ENCODE data around the gene WDR37. TPM values are rescaled to one million over a fixed set of nuclear protein-coding genes. Genes with fewer than 3 reads are reported as not detected.
"Not testable (repeated sequence)": the region's sequence is repeated elsewhere in the genome, so short reads cannot be mapped to it uniquely, and the experiment has no call there.

Gene WDR37
- total RNA-seq, 6 experiments from 2014 or later, result 17.0 to 22.8 (median 18.8) TPM

DNA sequence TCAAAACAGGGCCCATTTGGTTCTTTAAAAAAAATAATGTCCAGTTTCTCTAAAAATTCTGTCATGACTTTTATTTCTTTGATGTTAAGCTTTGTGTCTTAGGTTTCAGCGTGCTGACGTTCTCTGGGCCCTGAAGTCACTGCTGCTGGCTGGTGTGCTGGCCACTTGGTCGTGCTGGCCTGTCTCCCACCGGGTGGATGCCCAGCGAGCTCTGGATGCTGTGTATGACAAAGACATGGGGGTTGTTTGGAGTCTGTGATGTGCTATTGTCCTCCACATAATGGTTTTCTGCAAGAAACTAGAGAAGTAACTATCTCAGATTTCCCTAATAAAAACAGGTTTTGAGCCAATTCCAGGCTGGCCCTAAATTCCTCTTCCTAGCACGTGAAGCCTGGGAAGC is 21.0 kb upstream of the WDR37 start:
- peak overlapping the region; percentile 37; the same call in 1 of the 2 replicates for H3K27ac Mint-ChIP-seq
- peaks cover 21% of the 10 kb centered on the region for H3K4me1 Mint-ChIP-seq (ENCODE audit: low read depth)
- TF ChIP-seq, protein P1, sequence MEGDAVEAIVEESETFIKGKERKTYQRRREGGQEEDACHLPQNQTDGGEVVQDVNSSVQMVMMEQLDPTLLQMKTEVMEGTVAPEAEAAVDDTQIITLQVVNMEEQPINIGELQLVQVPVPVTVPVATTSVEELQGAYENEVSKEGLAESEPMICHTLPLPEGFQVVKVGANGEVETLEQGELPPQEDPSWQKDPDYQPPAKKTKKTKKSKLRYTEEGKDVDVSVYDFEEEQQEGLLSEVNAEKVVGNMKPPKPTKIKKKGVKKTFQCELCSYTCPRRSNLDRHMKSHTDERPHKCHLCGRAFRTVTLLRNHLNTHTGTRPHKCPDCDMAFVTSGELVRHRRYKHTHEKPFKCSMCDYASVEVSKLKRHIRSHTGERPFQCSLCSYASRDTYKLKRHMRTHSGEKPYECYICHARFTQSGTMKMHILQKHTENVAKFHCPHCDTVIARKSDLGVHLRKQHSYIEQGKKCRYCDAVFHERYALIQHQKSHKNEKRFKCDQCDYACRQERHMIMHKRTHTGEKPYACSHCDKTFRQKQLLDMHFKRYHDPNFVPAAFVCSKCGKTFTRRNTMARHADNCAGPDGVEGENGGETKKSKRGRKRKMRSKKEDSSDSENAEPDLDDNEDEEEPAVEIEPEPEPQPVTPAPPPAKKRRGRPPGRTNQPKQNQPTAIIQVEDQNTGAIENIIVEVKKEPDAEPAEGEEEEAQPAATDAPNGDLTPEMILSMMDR (IDR thresholded peaks at IDR 0.05), result no peak
- no peak overlapping the region for H3K4me3 Mint-ChIP-seq
- no peaks in the 10 kb centered on the region for H3K27me3 Mint-ChIP-seq (ENCODE audit: insufficient read depth)
- no peaks in the 10 kb centered on the region for H3K9me3 Mint-ChIP-seq
- no peak for DNase-seq
- no peaks in the 10 kb centered on the region; the same call in 1 of the 2 replicates for H3K36me3 Mint-ChIP-seq (ENCODE audit: low read depth)

DNA sequence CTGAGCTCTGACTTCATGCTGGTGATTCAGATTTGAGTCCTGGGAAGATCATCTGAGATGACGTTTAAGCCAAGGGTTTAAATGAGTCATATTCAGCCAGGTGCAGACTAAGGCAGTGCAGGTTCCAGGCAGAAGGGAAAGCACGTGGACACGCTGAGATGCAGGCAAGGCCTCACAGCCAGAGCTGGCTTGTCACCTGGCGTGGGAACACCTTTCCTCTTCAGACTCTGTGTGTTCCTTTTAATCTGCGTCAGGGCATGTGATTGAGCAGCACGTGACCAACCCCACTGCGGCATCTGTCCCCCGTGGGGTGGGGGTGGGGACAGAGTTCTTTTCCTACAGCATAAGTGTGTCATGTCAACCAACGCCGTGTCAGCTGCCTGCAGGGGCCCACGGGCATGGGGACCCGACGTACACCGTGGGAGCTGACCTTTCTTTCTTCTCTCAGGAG is 19.8 kb upstream of the WDR37 start:
- peak; percentile 54 for DNase-seq
- H3K4me1 Mint-ChIP-seq (ENCODE audit: low read depth), result peaks cover 21% of the 10 kb centered on the region
- no peaks in the 10 kb centered on the region for H3K9me3 Mint-ChIP-seq
- H3K36me3 Mint-ChIP-seq (ENCODE audit: low read depth), result no peaks in the 10 kb centered on the region; the same call in 1 of the 2 replicates
- H3K27ac Mint-ChIP-seq, result no peak overlapping the region
- H3K27me3 Mint-ChIP-seq (ENCODE audit: insufficient read depth), result no peaks in the 10 kb centered on the region
- TF ChIP-seq, protein P1 (IDR thresholded peaks at IDR 0.05), result no peak
- no peak overlapping the region for H3K4me3 Mint-ChIP-seq

DNA sequence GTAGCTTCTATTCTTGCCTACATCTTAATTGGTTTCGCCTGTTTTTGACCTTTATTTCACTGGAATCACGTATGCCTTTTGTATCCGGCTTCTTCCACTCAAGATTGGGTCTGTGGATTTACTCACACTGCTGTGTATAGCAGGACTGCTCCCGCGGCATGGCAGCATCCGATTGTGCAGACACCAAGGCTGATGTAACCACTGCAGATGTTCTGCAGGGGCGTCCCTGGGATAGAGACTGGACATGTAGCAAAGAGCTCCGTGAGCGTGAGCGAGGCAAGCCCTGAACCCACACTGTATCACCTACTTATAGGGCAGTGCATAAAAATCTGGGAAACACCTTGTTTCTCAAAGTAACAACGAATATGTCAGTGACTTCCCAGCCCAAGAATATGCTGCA is 19.1 kb upstream of the WDR37 start:
- no peaks in the 10 kb centered on the region; the same call in 1 of the 2 replicates for H3K36me3 Mint-ChIP-seq (ENCODE audit: low read depth)
- peaks cover 21% of the 10 kb centered on the region for H3K4me1 Mint-ChIP-seq (ENCODE audit: low read depth)
- H3K9me3 Mint-ChIP-seq, result no peaks in the 10 kb centered on the region

GRCh38 chr10:1038769-1039168 is 17.4 kb upstream of the WDR37 start:
- H3K4me1 Mint-ChIP-seq (ENCODE audit: low read depth), result peaks cover 21% of the 10 kb centered on the region
- H3K36me3 Mint-ChIP-seq (ENCODE audit: low read depth); H3K27me3 Mint-ChIP-seq (ENCODE audit: insufficient read depth); DNase-seq; H3K4me3 Mint-ChIP-seq; H3K27ac Mint-ChIP-seq; H3K9me3 Mint-ChIP-seq: not testable (repeated sequence)

More for the DNA sequence above, 19.1 kb upstream of the WDR37 start:
- no peak for DNase-seq
- no peak overlapping the region for H3K27ac Mint-ChIP-seq
- TF ChIP-seq, protein P1 (IDR thresholded peaks at IDR 0.05), result no peak
- no peaks in the 10 kb centered on the region for H3K27me3 Mint-ChIP-seq (ENCODE audit: insufficient read depth)
- no peak overlapping the region for H3K4me3 Mint-ChIP-seq

DNA sequence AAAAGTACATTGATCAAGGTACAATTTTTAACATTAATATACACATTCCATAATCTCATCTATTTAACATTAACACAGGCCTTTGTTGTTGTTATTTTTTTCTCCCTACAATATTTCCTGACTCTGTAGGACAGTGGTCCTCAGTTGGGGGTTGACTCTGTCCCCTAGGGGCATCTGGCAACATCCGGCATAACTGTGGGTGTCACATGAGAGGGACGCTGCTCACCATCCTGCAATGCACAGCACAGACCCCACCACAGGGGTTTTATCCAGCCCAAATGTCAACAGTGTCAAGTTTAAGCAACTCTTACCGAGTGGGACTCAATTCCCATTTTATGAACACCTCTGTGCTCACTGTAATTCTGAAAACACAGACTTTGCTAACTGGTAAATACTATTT is 16.1 kb upstream of the WDR37 start:
- Mint-ChIP-seq H3K27me3 (ENCODE audit: insufficient read depth) (no peaks in the 10 kb centered on the region; the same call in 1 of the 2 replicates), H3K4me3 (no peak overlapping the region), H3K9me3 (no peaks in the 10 kb centered on the region), H3K4me1 (ENCODE audit: low read depth) (peaks cover 13% of the 10 kb centered on the region), H3K36me3 (ENCODE audit: low read depth) (peaks cover 7% of the 10 kb centered on the region), H3K27ac (no peak overlapping the region)
- TF ChIP-seq, protein P1 (IDR thresholded peaks at IDR 0.05), result no peak
- no peak for DNase-seq

DNA sequence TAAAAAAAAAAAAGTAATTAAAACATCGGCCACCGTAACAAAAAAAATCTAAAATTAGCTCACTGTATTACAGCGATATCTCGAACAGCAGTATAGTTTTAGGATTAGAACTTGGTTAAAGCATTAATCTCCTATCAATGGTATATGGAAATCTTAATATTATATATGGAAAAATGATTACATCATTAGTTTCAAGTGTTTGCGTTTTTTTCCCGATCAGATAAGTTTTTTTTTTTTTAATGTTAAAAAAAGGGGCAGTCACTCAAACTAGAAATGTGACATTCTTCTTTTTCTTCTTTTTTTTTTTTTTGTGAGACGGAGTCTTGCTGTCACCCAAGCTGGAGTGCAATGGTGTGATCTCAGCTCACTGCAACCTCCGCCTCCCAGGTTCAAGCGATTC is 14.7 kb upstream of the WDR37 start:
- no peak for DNase-seq
- Mint-ChIP-seq H3K4me1 (ENCODE audit: low read depth) (peaks cover 8% of the 10 kb centered on the region; the same call in 1 of the 2 replicates), H3K4me3 (no peak overlapping the region), H3K27me3 (ENCODE audit: insufficient read depth) (no peaks in the 10 kb centered on the region; the same call in 1 of the 2 replicates), H3K27ac (no peak overlapping the region), H3K9me3 (no peaks in the 10 kb centered on the region), H3K36me3 (ENCODE audit: low read depth) (peaks cover 7% of the 10 kb centered on the region)
- TF ChIP-seq, protein P1 (IDR thresholded peaks at IDR 0.05), result no peak
